GM19035 (cell line): ENCODE data around the gene PANK4.
"Not testable (repeated sequence)": the region's sequence is repeated elsewhere in the genome, so short reads cannot be mapped to it uniquely, and the experiment has no call there.

Source experiments
- ATAC-seq: cut with Tn5 transposase; IDR thresholded peaks from one replicate; pipeline ENCODE4 v1.9.1; 2021; ENCODE audit not compliant: unreplicated experiment

Gene PANK4

DNA sequence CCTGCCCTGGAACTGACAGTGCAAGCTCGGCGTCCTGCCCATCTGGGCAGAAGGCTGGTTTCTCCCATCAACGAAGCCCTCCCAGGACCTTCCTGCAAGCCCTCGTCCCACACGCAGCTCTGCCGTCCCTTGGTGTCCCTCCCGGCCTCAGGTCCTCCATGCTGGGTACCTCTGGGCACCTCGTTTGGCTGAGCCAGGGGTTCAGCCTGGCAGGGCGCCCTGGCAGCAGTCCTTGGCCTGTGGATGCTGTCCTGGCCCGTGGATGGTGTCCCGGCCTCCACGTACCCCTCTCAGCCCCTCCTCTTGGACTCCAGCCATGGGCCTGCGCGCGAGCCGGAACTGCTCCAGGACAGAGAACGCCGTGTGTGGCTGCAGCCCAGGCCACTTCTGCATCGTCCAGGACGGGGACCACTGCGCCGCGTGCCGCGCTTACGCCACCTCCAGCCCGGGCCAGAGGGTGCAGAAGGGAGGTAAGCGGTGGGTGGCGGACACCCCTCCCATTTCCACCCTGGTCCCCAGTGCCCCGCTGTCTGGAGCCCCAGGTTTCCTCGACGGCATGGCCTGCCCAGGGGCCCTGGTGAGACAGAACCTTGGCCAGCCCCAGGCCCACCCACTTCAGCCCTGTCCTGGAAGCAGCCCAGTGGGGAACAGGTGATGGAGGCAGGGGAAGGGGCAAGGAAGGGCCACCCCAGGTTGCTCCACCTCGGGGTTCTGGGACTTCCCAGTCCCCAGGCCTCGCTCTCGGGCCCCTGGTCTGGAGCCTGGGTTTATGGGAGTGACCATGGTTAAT, 33.3 kb upstream of the PANK4 start:
- ATAC-seq: no peak

DNA sequence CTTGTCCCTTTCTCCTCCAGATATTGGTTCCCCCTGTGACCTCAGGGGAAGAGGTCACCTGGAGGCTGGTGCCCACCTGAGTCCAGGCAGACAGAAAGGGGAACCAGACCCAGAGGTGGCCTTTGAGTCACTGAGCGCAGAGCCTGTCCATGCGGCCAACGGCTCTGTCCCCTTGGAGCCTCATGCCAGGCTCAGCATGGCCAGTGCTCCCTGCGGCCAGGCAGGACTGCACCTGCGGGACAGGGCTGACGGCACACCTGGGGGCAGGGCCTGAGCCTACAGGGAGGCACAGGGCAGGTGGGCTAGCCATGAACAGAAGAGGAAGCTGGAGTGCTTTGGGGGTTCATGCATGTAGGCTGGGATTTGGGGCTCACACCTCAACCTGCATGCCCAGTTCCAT, 32.5 kb upstream of the PANK4 start:
- no peak for ATAC-seq

DNA sequence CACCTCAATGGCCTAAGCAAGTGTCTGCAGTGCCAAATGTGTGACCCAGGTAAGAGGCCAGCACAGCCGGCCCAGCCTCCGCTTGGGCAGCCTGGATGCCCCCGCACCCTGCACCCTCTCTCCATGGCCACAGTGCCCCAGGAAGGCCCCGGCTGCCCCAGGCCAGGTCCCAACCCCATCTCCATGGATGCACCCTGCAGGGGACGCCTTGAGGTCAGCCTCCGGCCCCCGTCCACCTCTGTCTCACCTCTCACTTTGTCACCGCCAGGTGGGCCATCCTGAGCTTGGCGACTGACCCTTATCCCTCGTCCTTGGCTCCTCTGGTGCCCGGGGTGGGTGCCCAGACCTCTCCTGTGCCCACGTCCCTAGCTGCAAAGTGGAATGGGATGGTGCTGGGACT, 32.0 kb upstream of the PANK4 start:
- ATAC-seq: no peak

DNA sequence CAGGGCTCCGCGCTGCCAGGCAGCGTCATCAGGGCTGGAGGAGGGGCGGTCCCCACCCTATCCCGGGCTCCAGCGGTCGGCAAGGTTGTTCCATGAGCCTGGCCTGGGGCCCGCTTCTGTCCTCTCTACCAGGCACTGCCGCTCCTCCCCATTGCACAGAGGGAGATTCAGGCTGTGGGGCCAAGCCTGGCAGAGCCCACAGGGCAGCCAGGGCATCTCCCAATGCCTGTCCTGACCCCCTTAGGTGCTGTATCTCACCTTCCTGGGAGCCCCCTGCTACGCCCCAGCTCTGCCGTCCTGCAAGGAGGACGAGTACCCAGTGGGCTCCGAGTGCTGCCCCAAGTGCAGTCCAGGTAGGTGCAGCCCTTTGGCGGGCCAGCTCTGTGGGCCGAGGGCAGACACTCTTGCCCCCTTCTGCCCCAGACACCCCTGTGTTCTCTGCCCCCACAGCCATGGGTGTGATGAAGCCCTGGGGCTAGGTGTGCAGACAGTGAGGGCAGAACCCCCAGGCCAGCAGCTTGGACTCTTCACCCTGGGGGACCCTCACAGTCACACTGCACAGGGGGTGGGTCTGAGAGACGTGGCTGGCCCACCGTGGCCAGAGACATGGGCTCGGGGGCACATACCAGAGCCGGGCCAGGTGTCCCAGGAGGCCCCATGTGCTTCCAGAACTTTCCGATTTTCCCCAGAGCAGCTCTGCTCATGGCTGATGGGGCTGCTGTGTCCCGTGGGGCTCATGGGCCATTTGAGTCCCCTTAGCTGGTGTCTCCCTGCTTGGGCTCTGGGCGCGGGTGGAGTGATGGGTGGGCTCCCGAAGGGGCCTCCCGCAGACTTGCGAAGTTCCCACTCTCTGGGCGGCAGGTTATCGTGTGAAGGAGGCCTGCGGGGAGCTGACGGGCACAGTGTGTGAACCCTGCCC, 31.3 kb upstream of the PANK4 start:
- ATAC-seq: no peak

DNA sequence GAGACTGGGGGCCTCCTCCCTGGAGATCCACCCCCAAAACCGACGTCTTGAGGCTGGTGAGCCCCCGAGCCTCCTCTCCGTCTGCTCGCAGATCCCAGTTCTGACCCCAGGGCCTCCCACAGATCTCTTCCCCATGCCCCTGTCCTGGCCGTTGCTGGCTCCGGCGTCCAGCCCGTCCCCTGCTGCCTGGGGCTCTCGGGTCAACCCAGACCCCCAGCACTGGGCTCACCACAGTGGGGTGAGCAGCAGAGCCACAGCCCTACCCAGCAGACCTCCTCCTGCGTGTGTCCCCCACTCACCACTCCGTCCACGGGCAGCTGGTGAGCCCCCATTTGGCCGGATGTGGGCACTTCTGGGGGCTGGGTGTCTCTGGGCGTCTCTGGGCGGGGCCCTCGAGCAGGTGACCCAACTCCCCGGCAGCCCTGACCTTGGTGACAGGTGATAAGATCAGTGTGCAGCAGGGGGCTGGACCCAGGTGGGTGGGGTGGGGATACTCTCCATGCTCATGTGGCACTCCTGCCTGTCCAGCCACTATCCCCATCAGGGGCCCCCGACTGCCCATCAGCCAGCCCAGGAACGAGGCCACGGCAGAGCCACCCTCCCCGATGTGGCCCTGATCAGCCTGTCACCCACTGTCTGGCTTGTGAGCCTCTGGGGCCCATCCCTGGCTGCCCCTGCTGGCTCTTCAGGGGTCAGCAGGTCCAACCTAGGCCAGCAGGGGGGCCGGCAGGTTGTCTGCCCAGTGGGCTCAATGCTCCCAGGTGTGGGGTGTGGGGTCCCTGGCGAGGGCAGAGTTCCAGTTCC, 30.5 kb upstream of the PANK4 start:
- ATAC-seq: peak; percentile 30

DNA sequence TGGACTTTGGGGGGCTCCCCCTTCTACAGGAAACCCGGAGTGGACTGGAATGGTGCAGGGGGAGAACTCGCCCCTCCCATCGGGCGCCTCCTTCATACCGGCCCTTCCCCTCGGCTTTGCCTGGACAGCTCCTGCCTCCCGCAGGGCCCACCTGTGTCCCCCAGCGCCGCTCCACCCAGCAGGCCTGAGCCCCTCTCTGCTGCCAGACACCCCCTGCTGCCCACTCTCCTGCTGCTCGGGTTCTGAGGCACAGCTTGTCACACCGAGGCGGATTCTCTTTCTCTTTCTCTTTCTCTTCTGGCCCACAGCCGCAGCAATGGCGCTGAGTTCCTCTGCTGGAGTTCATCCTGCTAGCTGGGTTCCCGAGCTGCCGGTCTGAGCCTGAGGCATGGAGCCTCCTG, 29.9 kb upstream of the PANK4 start, which contains the start of gene TNFRSF14:
TNFRSF14 (plus strand) TSS at position 95 of the 401 bp plus-strand sequence; CDS start at position 389, 294 bp downstream.
- peak; percentile 32 for ATAC-seq

DNA sequence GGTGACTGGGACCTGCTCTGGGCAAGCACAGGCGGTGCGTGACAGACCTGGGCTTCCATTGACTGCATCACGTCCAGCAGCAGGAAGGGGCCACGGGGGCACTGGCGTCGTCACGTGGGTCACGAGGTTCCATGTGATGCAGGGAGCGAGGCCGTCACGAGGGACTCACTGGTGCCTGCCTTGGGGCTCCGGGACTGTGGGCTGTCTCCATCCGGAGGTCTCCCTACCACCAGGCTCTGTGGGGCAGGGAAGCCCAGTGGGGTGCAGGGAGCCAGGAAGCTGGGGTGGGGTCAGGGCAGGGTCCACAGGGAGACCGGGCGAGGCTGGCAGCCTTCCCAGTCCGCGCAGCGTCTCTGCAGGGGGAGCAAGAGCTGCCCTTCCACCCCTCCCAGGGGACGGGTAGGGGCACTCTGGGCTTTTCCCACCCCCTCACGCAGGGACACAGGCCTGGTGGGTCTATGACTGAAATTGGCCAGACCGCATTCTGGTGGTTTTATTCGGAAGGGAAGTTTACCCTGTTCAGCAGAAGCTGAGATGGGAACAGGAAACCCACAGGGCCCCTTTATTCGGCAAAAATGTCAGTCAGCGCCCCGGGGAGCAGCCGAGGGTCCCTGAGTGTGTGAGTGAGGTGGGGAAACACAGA, 29.4 kb upstream of the PANK4 start:
- ATAC-seq: peak; percentile 34

DNA sequence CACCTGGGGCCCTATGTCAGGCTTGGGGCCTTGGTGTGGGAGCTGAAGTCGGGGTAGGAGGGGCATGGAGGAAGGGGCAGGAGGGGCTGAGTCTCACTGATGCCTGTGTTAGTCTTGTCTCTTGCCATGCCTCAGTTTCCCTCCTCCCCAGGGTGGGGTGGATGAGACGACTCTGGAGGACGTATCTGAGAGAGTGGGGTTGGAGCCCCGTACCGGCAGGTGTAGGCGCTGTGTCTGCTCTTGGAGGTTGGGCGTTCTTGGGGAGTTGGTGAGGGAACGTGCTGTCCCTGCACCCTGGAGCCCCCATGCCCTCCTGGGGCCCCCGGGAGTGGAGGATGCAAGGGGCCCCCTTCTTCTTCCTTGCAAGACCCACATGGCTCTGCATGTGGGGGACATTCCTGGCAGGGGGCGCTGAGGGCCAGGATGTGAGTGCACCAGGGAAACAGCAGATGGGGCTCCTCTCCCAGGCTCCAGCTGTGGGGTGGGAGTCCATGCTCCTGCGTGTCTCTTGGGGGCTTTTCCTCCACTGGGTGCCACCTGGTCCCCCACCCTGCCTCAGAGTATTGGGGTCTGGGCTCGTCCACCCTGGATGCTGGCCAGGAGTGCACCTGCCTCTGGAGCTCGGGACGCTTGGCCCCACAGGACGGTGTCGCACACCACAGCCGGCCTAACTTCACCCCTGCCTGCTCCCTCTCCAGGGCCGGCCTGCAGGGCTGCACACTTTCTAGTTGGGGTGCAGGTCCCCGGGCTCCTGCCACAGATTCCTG, 28.4 kb upstream of the PANK4 start:
- ATAC-seq: no peak

DNA sequence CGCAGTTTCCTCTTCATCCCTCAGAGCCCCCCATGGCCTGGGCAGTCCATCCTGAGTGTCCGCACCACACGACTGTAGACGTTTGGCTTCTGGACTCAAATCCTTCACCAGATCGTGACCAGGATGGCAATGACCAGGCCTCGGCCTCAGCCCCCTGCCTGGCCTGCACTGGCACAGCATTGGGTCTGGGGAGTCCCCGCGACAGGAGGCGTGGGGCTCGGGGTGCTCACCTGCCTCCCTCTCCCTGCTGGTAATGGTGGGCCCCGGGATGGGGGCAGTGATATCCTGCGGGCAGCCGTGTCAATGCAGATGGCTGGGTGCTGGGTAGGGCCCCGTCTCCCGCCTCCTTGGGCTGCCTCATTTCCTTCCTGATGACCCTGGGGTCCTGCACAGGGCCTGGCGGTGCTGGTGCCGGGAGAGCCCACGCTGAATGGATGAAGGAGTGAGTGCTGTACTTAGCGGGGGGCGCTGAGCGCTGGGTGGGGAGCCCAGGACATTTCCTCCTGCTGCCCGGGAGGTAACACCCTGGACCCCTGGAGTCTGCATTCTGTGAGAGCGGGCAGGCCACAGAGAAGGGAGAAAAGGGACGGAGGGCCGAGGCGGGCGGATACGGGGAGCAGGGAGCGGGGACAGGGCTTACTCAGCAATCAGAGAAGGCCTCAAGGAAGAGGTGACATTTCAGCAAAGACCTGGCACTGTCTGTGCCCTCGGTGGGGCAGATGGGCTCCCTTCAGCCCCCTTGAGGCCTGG, 27.6 kb upstream of the PANK4 start:
- no peak for ATAC-seq

DNA sequence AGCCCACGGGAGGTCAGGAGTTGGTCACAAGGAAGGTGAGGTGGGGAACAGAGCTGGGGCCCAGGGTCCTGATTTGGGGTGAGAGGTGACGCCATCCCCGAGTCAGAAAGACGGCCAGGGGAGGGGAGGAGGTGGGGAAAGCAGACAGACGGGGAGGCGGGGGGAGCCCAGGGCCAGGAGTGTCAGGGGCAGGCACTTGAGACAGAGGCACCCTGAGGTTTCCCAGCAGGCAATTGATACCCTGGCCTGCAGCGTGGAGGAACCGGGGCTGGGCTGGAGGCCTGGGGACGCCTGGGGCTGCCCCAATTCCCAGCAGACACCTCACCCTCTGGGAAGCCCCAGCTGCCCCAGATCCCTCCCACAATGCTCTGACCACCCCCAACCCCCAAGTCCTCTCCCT, 26.7 kb upstream of the PANK4 start:
- not testable (repeated sequence) for ATAC-seq

DNA sequence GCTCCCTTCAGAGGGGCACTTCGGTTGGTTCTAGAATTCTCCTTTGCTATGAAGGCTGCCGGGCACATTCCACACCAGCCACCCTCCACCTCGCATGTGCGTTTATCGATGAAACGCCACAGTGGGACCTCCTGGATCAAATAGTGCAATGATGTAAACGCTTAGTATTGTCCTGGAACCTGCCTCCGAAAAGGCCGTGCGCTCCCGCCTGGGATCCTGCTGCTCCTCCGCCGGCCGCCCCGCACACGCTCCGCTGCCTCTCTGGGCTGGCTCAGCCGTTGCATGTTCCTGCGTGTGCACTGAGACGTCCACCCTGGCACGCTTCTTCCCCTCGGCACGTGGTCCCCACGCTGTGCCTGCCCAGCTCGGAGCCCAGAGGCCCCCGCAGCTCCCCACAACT, 25.8 kb upstream of the PANK4 start:
- ATAC-seq: no peak

DNA sequence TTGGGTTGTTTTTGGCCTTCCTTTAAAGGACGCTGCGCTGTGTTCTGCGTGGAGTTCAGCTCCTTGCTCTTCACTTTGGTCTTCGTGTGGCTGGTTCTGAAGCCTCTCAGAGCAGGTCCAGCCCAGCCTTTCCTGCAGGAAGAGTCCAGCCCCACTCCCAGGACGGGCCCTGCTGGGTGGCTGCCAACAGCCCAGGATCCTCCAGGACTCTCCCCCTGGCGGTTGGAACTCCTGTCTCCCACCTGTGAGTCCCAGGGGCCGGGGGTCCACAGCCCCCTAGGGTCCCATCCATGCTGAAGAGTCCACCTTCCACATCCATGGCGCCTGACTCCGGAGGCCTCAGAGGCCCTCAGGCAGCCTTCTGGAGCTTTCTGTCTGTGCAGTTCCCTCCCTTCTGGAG, 25.1 kb upstream of the PANK4 start:
- ATAC-seq: not testable (repeated sequence)

DNA sequence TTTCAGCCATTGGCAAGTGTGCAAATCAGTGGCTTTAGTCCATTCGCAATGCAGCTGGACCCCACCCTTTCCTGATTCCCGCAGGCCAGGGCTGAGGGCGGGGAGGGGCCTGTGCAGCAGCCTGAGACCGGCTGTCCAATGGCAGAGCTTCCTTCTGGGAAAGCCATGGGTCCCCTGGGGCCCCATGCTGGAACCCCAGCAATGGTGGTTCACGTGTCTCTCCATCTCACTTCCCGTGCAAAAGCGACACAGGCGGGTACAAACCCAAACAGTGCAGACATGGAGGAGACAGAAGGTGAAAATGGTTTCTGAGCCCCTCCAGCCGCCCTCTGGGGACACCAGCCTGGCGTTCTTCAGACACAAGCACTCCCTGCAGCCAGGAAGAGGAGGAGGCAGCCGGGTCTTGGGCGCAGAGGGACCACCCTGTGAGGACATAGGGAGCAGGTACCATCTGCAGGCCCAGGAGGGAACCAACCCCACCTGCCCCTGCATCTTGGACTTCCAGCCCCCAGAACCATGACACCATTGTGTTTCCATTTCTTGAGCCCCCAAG, 24.0 kb upstream of the PANK4 start:
- ATAC-seq: not testable (repeated sequence)

DNA sequence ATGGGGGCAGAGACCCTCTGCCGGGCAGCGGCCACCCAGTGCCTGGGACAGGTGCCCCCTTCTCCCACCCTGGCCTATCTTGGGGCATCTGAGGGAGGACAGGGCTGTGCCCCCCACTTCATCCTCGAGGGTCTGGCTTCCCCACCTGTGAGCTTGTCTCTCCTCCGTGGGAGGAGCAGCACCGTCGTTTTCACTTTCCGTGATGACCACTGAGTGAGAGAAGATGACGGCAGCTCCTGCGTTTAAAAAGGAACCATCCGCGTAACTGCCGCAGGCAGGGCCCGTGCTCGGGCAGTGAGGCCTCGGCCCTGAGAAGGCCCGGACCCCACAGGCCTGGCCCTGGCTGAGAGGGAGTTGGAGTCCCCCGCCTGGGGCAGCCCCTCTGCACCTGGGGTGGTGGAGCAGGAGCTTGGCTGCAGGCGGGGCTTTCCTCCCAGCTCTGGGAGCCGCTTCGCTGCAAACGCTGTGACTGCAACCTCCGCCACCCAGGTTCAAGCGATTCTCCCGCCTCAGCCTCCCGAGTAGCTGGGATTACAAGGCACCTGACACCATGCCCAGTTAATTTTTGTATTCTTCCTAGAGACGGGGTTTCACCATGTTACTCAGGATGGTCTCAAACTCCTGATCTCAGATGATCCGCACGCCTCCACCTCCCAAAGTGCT, 23.1 kb upstream of the PANK4 start:
- not testable (repeated sequence) for ATAC-seq

DNA sequence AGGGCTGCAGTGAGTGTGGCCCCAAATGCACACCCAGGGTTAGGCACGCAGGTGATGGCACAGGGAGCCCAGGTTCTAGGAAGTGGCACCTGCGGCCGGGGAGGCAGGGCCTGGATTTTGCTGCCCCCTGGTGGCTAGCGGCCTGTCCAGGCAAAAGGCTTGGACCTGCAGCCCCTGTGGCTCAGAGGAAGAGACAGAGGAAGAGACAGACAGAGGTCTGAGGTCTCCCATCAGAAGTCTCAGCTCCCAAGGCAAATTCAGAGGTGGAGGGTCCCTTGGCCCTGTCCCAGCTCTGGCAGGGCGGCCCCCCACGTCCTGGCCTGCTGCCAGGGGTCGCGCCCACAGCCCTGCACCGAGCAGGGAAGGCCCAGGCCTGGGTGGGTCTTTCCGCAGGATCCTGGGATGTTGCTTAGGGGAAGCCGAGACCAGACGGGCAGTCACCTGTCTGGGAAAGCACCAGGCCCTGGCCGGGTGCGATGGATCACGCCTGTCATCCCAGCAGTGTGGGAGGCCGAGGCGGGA, 21.7 kb upstream of the PANK4 start:
- ATAC-seq: peak; percentile 21

DNA sequence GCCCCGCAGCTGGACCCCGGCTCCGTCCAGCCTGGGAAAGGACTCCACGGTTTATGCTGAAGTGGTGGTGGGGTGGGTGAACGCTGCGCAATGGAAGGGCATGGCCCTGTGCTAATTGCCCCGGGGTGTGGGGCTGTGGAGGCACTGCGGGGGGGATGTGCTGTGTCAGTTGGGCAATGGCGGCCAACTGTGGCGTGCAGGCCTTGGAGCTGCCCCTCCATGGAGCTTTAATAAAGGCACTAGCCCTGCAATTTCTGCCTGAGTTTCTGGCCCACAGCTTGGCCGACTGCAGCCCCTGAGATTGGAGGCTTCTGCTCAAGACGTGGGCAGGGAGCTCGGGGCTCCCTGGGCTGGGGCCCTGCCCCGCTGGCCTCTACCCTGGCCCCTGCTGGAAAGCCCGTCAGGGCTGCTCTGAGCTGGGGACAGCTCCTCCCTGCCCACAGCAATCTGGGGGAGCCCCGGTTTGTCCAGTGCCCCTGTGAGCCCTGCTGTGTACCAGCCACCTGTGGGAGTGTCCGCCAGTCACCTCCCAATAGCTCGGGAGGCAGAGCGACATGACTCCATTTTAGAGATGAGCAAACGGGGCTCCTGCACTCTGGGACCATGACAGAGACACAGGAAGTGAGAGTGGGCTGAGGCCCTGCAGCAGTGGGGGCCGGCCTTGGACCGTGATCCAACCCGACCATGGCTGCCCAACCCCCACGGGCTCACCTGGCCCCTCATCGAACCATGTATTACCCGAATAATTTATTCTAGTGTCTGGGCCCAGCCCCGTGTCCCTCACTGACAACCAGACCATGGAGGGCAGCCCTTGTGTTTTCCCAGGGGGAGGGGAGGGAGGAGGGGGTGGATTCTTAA, 21.0 kb upstream of the PANK4 start:
- ATAC-seq: no peak

DNA sequence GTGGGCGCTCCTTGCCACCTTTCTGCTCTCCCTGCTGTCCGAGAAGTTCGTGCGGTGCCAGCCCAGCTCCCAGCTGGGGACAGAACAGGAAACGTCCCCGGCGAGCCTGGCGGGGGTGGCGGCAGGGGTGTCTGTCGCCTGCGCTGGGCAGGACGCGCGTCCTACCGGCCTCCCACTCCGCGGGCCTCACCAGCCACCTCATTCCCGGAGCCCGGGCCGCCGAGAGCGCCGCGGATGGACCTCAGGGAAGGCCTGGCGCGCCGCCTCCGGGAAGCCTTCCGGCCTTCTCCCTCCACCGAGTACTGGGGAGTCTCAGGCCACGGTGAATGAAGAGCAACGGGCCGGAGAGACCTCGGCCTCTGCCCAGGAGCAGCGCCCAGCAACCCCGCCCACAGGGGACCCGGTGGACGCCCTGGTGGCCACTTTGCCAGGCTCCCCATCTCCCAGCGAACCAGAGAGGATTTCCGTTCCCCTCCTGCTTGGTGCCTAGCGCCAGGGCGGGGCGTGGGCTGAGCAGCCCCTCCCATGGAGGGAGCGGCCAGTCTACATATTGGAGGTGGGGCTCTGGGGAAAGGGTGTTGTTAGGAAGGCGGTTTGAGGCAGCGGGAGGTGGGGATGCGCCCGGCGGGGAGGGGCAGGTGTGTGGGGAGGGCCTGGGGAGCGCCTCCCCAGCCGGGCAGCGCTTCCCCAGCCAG, 20.3 kb upstream of the PANK4 start:
- peak; percentile 35 for ATAC-seq
